ENCODE data around the gene RAB20. TPM values are rescaled to one million over a fixed set of nuclear protein-coding genes. Genes with fewer than 3 reads are reported as not detected.

The RAB20 gene
- total RNA-seq, 1 donor from 2014 or later: 13.8 TPM

- Histone ChIP-seq H3K27ac (replicated peaks) (peak overlapping the region; percentile 93), H3K27me3 (ENCODE audit: low read depth) (no peaks in the 10 kb centered on the region), H3K4me1 (peaks cover 79% of the 10 kb centered on the region), H3K4me3 (no peak overlapping the region), H3K36me3 (peaks cover 11% of the 10 kb centered on the region), H3K9me3 (replicated peaks) (no peaks in the 10 kb centered on the region)
- intact Hi-C loops (cut with micrococcal nuclease): no loop called here
- TF ChIP-seq, protein P1, sequence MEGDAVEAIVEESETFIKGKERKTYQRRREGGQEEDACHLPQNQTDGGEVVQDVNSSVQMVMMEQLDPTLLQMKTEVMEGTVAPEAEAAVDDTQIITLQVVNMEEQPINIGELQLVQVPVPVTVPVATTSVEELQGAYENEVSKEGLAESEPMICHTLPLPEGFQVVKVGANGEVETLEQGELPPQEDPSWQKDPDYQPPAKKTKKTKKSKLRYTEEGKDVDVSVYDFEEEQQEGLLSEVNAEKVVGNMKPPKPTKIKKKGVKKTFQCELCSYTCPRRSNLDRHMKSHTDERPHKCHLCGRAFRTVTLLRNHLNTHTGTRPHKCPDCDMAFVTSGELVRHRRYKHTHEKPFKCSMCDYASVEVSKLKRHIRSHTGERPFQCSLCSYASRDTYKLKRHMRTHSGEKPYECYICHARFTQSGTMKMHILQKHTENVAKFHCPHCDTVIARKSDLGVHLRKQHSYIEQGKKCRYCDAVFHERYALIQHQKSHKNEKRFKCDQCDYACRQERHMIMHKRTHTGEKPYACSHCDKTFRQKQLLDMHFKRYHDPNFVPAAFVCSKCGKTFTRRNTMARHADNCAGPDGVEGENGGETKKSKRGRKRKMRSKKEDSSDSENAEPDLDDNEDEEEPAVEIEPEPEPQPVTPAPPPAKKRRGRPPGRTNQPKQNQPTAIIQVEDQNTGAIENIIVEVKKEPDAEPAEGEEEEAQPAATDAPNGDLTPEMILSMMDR (IDR thresholded peaks at IDR 0.05; ENCODE audit: borderline replicate concordance): no peak
- no peak for DNase-seq
These were observed 35.9 kb downstream of the RAB20 start for GRCh38 chr13:110525328-110526319.

GRCh38 chr13:110524541-110525257, 36.8 kb downstream of the RAB20 start:
- TF ChIP-seq, protein P1 (IDR thresholded peaks at IDR 0.05; ENCODE audit: borderline replicate concordance): no peak
- peak; percentile 86 for DNase-seq
- intact Hi-C loops (cut with micrococcal nuclease): no loop called here
- peak overlapping the region; percentile 93 for H3K27ac ChIP-seq (replicated peaks)
- H3K9me3 ChIP-seq (replicated peaks): no peaks in the 10 kb centered on the region
- H3K4me1 ChIP-seq: peaks cover 83% of the 10 kb centered on the region
- H3K36me3 ChIP-seq: peaks cover 11% of the 10 kb centered on the region
- peak overlapping the region; percentile 30 for H3K4me3 ChIP-seq
- no peaks in the 10 kb centered on the region for H3K27me3 ChIP-seq (ENCODE audit: low read depth)

- Histone ChIP-seq H3K27me3 (ENCODE audit: low read depth) (no peaks in the 10 kb centered on the region), H3K9me3 (replicated peaks) (no peaks in the 10 kb centered on the region), H3K36me3 (peaks cover 11% of the 10 kb centered on the region), H3K4me3 (peak overlapping the region; percentile 30), H3K27ac (replicated peaks) (peak overlapping the region; percentile 93), H3K4me1 (peaks cover 81% of the 10 kb centered on the region)
- intact Hi-C loops (cut with micrococcal nuclease): no loop called here
- no peak for DNase-seq
- TF ChIP-seq, protein P1 (IDR thresholded peaks at IDR 0.05; ENCODE audit: borderline replicate concordance): no peak
These were observed 37.5 kb downstream of the RAB20 start for GRCh38 chr13:110523838-110524540.

GRCh38 chr13:110523180-110523579, 38.3 kb downstream of the RAB20 start:
- Histone ChIP-seq H3K4me3 (no peak overlapping the region), H3K27ac (replicated peaks) (peak overlapping the region; percentile 93), H3K4me1 (peaks cover 79% of the 10 kb centered on the region), H3K27me3 (ENCODE audit: low read depth) (no peaks in the 10 kb centered on the region), H3K9me3 (replicated peaks) (no peaks in the 10 kb centered on the region), H3K36me3 (peaks cover 11% of the 10 kb centered on the region)
- intact Hi-C loops (cut with micrococcal nuclease): no loop called here
- DNase-seq: no peak
- TF ChIP-seq, protein P1 (IDR thresholded peaks at IDR 0.05; ENCODE audit: borderline replicate concordance): no peak

DNA sequence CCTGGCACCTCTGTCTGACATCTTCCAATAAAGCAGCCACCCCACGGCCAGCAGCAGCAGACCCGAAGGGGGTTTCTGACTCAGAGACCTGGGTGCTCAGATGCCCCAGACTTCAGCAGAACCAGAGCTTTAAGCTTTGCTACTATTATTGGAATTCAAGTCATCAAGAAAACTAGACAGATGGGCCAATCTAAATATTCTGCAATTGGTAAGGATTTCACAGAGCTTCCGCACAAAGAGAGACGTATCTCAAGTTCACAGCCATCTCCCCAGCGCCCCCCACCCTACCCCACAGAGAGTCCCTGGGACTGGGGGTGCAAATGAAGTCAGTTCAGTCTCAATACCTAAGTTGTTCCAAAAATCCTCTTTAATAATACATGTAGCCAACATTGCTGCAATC, 38.8 kb downstream of the RAB20 start:
- intact Hi-C loops (cut with micrococcal nuclease): no loop called here
- Histone ChIP-seq H3K27me3 (ENCODE audit: low read depth) (no peaks in the 10 kb centered on the region), H3K4me1 (peaks cover 75% of the 10 kb centered on the region), H3K4me3 (no peak overlapping the region), H3K27ac (replicated peaks) (peak overlapping the region; percentile 93), H3K36me3 (peaks cover 11% of the 10 kb centered on the region), H3K9me3 (replicated peaks) (no peaks in the 10 kb centered on the region)
- DNase-seq: no peak
- TF ChIP-seq, protein P1 (IDR thresholded peaks at IDR 0.05; ENCODE audit: borderline replicate concordance): no peak

Measured in left ventricle myocardium inferior (tissue), 1 donor.